OCI-LY1 (cell line): Measurements from ENCODE around the gene MTERF1.

Source experiments
- EZH2 ChIP-seq: fragments of 200-600 bp; sonication (generic), shearing (Covaris generic); IDR thresholded peaks from 2 replicates; pipeline ENCODE4 v1.8.0; 2017; ENCODE audit warnings: borderline replicate concordance, mixed run types, mild to moderate bottlenecking, antibody characterized with exemption, low read length, moderate library complexity, mixed read lengths
- TF ChIP-seq, protein P1 (sequence below): fragments of 200-600 bp; sonication (generic), shearing (Covaris generic); IDR thresholded peaks from 2 replicates; pipeline ENCODE4 v1.5.1; 2017; ENCODE audit warnings: mild to moderate bottlenecking, antibody characterized with exemption, low read length, moderate library complexity, mixed read lengths

DNA sequence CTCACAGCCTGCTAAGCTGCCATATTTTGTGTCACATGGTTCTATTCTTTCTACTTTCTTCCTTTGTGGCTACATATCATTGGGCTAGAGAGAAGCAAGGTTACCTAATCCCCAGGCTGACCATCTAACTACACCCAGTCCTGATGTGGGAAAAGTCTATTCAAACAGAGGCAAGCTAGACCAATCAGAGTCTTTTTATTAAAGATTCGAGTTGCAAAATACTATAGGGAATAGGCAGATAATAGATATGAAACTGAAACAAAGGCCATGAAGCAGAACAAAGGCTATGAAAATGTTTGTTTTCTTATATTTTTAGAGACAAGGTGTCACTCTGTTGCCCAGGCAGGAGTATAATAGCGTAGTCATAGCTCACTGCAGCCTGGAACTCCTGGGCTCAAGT, 36.7 kb downstream of the MTERF1 start:
- TF ChIP-seq, protein P1, sequence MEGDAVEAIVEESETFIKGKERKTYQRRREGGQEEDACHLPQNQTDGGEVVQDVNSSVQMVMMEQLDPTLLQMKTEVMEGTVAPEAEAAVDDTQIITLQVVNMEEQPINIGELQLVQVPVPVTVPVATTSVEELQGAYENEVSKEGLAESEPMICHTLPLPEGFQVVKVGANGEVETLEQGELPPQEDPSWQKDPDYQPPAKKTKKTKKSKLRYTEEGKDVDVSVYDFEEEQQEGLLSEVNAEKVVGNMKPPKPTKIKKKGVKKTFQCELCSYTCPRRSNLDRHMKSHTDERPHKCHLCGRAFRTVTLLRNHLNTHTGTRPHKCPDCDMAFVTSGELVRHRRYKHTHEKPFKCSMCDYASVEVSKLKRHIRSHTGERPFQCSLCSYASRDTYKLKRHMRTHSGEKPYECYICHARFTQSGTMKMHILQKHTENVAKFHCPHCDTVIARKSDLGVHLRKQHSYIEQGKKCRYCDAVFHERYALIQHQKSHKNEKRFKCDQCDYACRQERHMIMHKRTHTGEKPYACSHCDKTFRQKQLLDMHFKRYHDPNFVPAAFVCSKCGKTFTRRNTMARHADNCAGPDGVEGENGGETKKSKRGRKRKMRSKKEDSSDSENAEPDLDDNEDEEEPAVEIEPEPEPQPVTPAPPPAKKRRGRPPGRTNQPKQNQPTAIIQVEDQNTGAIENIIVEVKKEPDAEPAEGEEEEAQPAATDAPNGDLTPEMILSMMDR: no peak
- TF ChIP-seq EZH2: no peak
